Stimulated activated CD8-positive, alpha-beta memory T cell treated with anti-CD3 and anti-CD28 coated beads, Interleukin-12 subunit alpha, Interleukin-12 subunit beta, amount 100 ng/mL, for 1 hour (primary cell): ENCODE measurements around the gene CYP4F3.
A peak's percentile ranks its signal among the peaks of the same experiment; 100 is the strongest.
"Not testable (repeated sequence)": the region's sequence is repeated elsewhere in the genome, so short reads cannot be mapped to it uniquely, and the experiment has no call there.

Experiments used
- DNase-seq: peaks from one replicate; pipeline ENCODE4 v3.0.0-alpha.2; 2020; ENCODE audit warnings: low read depth

Gene CYP4F3

DNA sequence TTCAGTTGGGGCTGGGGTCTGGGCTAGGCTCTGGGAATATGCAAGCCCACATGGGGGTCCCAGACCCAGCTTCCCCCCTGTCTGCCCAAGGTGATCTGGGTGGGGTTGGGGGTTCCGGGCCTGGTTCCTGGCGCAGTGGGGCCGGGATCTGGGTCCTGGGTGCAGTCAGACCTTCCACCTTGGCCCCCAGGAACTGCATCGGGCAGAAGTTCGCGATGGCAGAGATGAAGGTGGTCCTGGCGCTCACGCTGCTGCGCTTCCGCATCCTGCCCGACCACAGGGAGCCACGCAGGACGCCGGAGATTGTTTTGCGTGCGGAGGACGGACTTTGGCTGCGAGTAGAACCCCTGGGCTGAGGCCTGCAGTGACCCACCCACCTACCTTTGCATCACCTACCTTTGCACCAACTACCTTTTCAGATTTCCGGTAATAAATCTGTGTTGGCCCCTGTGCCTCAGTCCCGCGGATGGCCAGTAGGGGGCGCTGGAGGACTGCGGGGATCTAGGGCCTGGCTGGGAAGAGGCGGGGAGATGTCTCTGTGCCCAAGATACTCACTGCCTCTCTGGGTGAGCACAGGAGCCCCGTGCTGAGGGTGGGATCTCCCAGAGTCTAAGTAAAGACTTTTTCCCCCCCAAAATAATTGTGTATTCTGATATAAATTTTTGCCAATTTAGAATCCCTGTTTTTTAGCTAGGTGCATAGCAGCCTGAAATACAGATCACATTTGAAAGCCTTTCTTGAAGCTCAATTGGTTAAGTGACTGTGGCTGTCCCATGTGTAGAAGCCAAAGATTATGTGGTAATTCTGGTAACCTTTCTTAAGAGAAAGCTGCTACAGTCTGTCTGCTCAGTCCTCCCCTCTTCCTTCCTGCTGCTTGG, 11.5 kb upstream of the CYP4F3 start:
- DNase-seq: peak; percentile 82

GRCh38 chr19:15631817-15632216, 8.9 kb upstream of the CYP4F3 start:
- no peak for DNase-seq

- no peak for DNase-seq
Observed at GRCh38 chr19:15633082-15633835, 7.4 kb upstream of the CYP4F3 start.

- no peak for DNase-seq
Observed at GRCh38 chr19:15634105-15634504, 6.6 kb upstream of the CYP4F3 start.

GRCh38 chr19:15635016-15635805, 5.5 kb upstream of the CYP4F3 start:
- DNase-seq: no peak

- no peak for DNase-seq
Observed at GRCh38 chr19:15636026-15636425, 4.7 kb upstream of the CYP4F3 start.

DNA sequence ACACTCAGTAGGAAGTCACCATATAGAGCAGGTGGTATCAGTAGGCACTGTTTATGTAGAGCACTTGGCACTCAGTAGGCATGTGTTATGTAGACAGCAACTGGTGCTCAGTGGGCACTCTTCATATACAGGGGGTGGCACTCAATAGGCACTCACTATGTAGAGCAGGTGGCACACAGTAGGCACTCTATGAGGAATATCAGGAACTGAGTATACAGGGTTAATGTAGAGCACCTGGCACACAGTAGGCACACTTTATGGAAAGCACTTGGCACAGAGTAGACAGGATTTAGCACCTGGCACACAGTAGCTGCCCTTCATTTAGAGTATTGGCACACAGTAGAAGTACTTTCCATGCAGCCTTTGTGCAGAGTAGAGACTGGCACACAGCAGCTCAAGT, 1.1 kb upstream of the CYP4F3 start:
- DNase-seq: no peak

- DNase-seq: no peak
Observed at GRCh38 chr19:15640904-15641597, 354 bp downstream of the CYP4F3 start.

DNA sequence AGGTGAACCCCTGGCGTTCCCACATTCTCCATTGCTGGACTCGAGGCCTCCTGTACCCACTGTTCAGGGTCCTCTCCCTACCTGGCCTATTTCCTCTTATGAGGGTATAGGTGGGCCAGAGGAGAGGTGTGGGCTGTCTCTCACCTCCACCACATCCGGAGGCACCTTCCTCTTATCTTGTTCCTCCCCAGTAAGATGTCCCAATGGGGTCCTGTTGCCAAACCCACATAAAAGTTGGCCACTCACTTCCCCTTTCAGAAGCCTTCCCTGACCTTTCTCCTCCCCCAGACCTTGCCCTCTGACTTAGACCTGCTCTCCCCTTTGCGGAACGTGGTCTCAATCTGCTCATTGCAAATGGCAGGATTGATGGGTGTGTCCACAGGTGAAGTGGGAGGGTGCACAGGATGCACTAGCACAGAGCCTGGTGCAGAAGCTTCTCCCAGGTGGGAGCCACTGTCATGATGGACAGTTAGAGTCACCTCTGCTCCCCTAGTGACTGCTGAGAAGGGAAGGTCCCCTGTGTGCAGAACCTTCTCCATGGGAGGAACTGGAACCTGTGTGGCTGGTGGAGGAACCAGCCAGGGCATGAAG, 1.3 kb downstream of the CYP4F3 start:
- no peak for DNase-seq

- DNase-seq: no peak
Observed at GRCh38 chr19:15642807-15643206, 2.1 kb downstream of the CYP4F3 start.

DNA sequence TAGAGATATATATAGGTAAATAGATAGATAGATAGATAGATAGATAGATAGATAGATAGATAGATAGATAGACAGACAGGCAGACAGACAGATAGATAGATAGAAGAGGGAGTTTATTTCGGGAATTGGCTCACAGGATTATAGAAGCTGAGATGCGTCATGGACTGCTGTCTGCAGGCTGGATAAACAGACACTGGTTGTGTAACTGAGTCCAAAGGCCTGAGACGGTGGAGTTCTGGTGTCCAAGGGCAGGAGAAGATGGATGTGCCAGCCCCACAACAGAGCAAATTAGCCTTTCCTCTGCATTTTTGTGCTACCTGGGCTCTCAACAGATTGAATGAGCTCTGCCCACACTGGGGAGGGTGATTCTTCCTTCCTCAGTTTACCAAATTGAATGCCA, 2.7 kb downstream of the CYP4F3 start:
- no peak for DNase-seq

- no peak for DNase-seq
Observed at GRCh38 chr19:15644066-15644741, 3.5 kb downstream of the CYP4F3 start.

GRCh38 chr19:15644816-15645215, 4.1 kb downstream of the CYP4F3 start:
- no peak for DNase-seq

DNA sequence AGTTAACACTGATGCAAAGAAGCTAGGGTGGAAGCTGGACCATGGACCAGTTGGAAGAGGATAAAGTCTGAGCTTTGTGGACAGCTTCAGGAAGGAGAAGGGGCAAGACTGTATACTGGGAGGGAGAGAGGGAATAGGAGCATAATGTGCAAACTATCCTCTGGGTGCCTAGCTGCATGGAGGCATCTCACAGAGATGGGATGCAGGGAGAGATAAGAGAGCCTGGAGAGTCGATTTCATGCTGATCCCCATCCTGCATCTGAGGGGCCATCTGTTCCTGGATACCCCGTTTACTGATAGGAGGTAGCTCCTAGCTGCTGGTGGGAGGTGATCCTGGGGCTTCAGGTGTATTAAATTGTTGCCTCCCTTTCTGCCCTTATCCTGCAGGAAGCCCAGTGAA, 8.8 kb downstream of the CYP4F3 start:
- DNase-seq: no peak

DNA sequence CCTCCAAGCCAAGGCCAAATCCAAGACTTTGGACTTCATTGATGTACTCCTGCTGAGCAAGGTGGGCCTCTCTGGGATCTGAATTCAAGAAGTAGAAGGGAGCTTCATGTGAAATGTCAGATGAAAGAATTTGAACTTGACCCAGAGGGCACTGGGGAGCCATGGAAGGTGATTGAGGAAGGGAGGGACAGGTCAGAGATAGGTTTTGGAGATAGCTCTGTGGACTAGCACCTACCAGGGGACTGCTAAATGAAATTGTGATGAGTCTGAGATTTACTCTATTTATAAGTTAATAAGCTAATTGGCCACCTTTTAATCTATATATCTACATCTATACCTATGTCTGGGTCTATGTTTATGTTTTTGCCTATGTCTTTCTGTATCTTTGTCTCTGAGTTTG, 9.4 kb downstream of the CYP4F3 start:
- not testable (repeated sequence) for DNase-seq

DNA sequence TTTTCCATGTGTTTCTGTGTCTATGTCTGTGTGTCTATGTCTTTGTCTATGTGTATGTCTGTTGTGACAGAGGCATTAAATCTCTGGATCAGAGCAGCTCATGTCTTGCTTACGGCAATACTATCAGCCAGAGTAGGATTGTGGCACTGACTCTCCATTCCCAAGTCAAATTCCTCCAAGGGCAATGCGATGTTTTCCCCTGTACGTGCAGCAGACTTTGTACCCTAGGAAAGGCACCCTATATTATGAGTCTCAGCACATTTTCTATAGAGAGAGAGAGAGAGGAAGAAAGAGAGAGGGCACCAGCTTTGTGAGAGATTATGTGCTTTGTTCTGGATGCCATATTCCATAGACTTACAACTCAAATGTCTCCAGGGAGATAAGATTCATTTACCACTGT, 11.1 kb downstream of the CYP4F3 start:
- no peak for DNase-seq

DNA sequence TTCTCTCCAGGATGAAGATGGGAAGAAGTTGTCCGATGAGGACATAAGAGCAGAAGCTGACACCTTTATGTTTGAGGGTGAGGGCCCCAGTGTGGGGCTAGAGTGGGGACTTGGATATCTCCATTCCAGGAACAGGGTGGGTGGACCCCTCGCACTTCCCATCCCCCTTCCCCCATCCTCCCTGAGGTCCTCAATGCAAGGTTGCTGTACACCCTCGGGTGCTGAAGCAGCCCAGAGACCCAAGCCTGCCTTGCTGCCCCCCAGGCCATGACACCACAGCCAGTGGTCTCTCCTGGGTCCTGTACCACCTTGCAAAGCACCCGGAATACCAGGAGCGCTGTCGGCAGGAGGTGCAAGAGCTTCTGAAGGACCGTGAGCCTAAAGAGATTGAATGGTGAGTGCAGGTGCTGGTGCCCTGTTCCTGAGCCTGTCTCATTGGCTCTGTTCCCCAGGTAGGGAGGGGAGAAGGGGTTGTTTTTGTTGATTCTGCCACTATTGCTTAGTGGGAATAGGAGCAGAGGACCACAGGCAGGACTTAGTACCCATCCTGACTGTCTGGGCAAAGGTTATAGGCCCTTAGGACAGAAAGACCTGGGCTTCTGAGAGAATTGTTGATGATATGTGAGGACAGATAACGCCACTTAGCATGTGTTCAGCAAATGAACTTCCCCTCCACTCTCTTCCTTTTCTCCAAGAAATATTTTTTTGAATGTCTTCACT, 12.0 kb downstream of the CYP4F3 start:
- DNase-seq: no peak

GRCh38 chr19:15656467-15656866, 15.8 kb downstream of the CYP4F3 start:
- DNase-seq: no peak

- no peak for DNase-seq
Observed at GRCh38 chr19:15663247-15663646, 22.6 kb downstream of the CYP4F3 start.

GRCh38 chr19:15666186-15666585, 25.5 kb downstream of the CYP4F3 start:
- no peak for DNase-seq
